Ishikawa (cell line): ENCODE data around the gene GNG12.

ENCODE experiments used
- CEBPB ChIP-seq: IDR thresholded peaks from 2 replicates; pipeline ENCODE4 v1.6.1; 2012
- CREB1 ChIP-seq: IDR thresholded peaks from 2 replicates; pipeline ENCODE4 v1.6.1; 2012; ENCODE audit warnings: low read depth
- EGR1 ChIP-seq: IDR thresholded peaks from 2 replicates; pipeline ENCODE4 v1.6.1; 2012
- EP300 ChIP-seq: IDR thresholded peaks from 2 replicates; pipeline ENCODE4 v1.6.1; 2012; ENCODE audit warnings: borderline replicate concordance
- FOXM1 ChIP-seq: IDR thresholded peaks from 2 replicates; pipeline ENCODE4 v1.6.1; 2012; ENCODE audit warnings: low read depth, borderline replicate concordance
- MAX ChIP-seq: IDR thresholded peaks from 2 replicates; pipeline ENCODE4 v1.6.1; 2012
- NFIC ChIP-seq: IDR thresholded peaks from 2 replicates; pipeline ENCODE4 v1.6.1; 2012
- RAD21 ChIP-seq: IDR thresholded peaks from 2 replicates; pipeline ENCODE4 v1.6.1; 2012; ENCODE audit warnings: low read depth
- REST ChIP-seq: IDR thresholded peaks from 2 replicates; pipeline ENCODE4 v1.6.1; 2012; ENCODE audit warnings: low read depth, mild to moderate bottlenecking
- TAF1 ChIP-seq: IDR thresholded peaks from 2 replicates; pipeline ENCODE4 v1.6.1; 2012; ENCODE audit warnings: low read depth, mild to moderate bottlenecking
- TCF12 ChIP-seq: IDR thresholded peaks from 2 replicates; pipeline ENCODE4 v1.6.1; 2012; ENCODE audit warnings: low read depth
- TEAD4 ChIP-seq: IDR thresholded peaks from 2 replicates; pipeline ENCODE4 v1.6.1; 2012
- USF1 ChIP-seq: IDR thresholded peaks from 2 replicates; pipeline ENCODE4 v1.6.1; 2012
- YY1 ChIP-seq: IDR thresholded peaks from 2 replicates; pipeline ENCODE4 v1.6.1; 2012; ENCODE audit warnings: low read depth
- ZBTB7A ChIP-seq: IDR thresholded peaks from 2 replicates; pipeline ENCODE4 v1.6.1; 2012; ENCODE audit warnings: low read depth

GNG12 gene

DNA sequence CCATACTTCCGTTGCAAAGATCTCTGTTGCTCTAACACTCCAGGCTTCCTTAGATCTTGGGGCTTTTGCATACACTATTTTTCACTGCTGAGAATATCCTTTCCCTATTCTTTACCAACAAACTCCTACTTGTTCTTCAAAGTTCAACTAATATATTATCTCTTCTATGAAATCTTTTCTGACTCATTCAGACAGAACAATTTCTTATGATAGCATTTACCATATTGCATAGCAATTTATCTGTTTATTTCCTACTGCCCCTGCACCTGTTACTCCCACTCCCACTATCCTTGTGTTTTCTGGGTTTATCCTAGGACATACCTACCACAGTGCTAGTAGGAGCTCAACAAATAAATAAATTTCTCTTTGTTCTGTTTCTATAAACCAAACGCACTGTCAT is 137.3 kb downstream of the GNG12 start:
- TF ChIP-seq TCF12 (no peak), EP300 (no peak), YY1 (no peak), EGR1 (no peak), MAX (no peak), REST (no peak), FOXM1 (no peak)

GRCh38 chr1:67691712-67692111 is 141.6 kb downstream of the GNG12 start:
- TF ChIP-seq EP300 = no peak
- no peak for TF ChIP-seq REST

- TF ChIP-seq RAD21 (no peak), EP300 (no peak), CREB1 (no peak), MAX (no peak), ZBTB7A (no peak), REST (no peak), EGR1 (no peak), USF1 (no peak), NFIC (no peak), TAF1 (no peak), TEAD4 (no peak), FOXM1 (no peak)
Observed at GRCh38 chr1:67690411-67690810, 142.9 kb downstream of the GNG12 start.

DNA sequence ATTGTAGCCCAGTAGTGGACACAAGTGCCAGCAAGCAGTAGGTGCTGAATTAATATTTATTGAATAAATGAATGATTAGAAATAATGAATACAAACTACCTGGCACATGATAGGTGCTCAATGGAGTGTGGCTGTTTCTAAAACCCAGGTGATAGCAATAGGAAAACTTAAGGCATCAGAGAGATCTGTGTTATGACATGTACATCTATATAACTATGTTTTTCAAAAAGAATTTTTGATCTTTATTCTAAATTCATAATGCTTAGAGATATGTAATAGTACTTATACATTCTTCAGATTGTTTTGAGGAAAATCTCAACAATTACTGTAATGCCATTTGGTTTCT is 143.3 kb downstream of the GNG12 start:
- TF ChIP-seq CEBPB (no peak), REST (no peak), YY1 (no peak), RAD21 (no peak), CREB1 (no peak), NFIC (no peak), EP300 (no peak), TEAD4 (no peak), EGR1 (no peak), FOXM1 (no peak), TAF1 (no peak), TCF12 (no peak), ZBTB7A (no peak), MAX (no peak), USF1 (no peak)
